ENCODE measurements around the gene DCDC2. TPM values are rescaled to one million over a fixed set of nuclear protein-coding genes. Genes with fewer than 3 reads are reported as not detected.
A peak's percentile ranks its signal among the peaks of the same experiment; 100 is the strongest.

The DCDC2 gene
- total and polyA plus RNA-seq, 7 donors, result under 0.01 to 1.6 (median 0.53) TPM; not detected in 3

DNA sequence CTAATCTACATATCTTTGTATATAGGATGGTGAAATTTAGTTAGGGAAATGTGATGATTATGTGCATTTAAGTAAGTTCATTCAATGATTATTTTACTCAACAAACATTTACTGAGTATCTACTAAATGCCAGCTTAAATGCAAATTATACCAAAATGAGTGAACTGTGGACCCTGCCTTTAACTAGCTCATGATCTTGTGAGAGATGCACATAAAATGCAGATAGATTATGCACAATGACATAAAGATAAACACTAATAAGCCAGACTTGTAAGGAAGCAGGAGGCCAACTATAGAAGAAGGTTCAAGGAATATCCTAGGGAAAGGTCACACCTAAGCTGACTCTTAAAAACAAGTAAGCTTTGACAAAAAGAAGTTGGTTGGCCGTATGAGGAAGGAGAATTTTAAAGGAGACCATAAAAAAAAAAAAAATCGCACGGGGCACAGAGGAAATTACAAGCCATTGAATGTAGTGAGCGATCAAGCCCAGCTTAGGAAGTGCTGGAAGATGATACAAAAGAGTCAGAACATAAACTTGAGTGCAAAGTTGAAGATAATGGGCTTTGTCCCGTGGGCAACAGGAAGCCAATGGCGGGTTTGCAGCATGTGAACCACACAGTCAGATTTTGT, 123.9 kb downstream of the DCDC2 start:
- Histone ChIP-seq H3K27me3 (no peaks in the 10 kb centered on the region), H3K36me3 (no peaks in the 10 kb centered on the region), H3K27ac (no peak overlapping the region), H3K4me3 (no peak overlapping the region), H3K4me1 (peaks cover 0 to 16% (median 2%) of the 10 kb centered on the region in 4 donors), H3K9me3 (no peaks in the 10 kb centered on the region)
- WGBS, 2 donors, result 7 to 29% methylated on average over 6 of the region's 6 CpGs
- intact Hi-C loops (cut with DNase I), result no loop called here
- no peak for TF ChIP-seq POLR2AphosphoS5 (IDR thresholded peaks at IDR 0.05)
- TF ChIP-seq EP300 (IDR thresholded peaks at IDR 0.05), result no peak
- no peak for TF ChIP-seq POLR2A (IDR thresholded peaks at IDR 0.05)
- no peak for DNase-seq

DNA sequence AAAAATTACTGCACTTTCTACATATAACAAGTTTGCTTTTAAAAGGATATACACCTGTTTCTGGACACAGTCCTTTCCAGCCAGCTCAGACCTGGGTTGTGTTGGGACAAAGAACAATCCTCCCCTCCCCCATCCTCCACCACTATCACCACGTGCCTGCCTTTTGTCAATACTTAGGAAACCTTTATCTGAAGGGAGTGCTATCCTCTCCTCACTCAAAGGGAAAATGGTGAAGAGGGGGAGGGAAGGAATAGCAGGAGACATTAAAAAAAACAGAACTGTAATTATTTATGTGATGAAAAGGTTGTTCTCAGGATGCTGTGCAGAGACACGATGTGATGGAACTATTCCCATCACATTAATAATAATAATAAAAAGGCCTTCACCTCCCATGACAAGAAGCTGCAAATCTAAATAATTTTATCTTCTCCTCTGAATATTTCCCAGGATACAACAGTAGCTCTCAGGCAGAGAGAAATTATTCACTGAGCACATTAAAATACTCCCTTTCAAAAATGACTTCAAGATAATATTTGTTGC, 126.4 kb downstream of the DCDC2 start:
- no peak overlapping the region for H3K27ac ChIP-seq
- H3K4me3 ChIP-seq, result no peak overlapping the region
- no peaks in the 10 kb centered on the region for H3K36me3 ChIP-seq
- no peaks in the 10 kb centered on the region for H3K9me3 ChIP-seq
- intact Hi-C loops (cut with DNase I), result no loop called here
- no peaks in the 10 kb centered on the region for H3K27me3 ChIP-seq
- 46 to 61% methylated on average over 2 of the region's 2 CpGs for WGBS, 2 donors
- no peak for TF ChIP-seq POLR2A (IDR thresholded peaks at IDR 0.05)
- peak in 3 of 4 donors; percentile 35 to 82 (median 81) for TF ChIP-seq POLR2AphosphoS5 (IDR thresholded peaks at IDR 0.05)
- TF ChIP-seq, protein P1, sequence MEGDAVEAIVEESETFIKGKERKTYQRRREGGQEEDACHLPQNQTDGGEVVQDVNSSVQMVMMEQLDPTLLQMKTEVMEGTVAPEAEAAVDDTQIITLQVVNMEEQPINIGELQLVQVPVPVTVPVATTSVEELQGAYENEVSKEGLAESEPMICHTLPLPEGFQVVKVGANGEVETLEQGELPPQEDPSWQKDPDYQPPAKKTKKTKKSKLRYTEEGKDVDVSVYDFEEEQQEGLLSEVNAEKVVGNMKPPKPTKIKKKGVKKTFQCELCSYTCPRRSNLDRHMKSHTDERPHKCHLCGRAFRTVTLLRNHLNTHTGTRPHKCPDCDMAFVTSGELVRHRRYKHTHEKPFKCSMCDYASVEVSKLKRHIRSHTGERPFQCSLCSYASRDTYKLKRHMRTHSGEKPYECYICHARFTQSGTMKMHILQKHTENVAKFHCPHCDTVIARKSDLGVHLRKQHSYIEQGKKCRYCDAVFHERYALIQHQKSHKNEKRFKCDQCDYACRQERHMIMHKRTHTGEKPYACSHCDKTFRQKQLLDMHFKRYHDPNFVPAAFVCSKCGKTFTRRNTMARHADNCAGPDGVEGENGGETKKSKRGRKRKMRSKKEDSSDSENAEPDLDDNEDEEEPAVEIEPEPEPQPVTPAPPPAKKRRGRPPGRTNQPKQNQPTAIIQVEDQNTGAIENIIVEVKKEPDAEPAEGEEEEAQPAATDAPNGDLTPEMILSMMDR (IDR thresholded peaks at IDR 0.05), result no peak
- TF ChIP-seq EP300 (IDR thresholded peaks at IDR 0.05), result no peak
- H3K4me1 ChIP-seq, result peaks cover 0 to 22% (median 2%) of the 10 kb centered on the region in 4 donors
- no peak for DNase-seq

DNA sequence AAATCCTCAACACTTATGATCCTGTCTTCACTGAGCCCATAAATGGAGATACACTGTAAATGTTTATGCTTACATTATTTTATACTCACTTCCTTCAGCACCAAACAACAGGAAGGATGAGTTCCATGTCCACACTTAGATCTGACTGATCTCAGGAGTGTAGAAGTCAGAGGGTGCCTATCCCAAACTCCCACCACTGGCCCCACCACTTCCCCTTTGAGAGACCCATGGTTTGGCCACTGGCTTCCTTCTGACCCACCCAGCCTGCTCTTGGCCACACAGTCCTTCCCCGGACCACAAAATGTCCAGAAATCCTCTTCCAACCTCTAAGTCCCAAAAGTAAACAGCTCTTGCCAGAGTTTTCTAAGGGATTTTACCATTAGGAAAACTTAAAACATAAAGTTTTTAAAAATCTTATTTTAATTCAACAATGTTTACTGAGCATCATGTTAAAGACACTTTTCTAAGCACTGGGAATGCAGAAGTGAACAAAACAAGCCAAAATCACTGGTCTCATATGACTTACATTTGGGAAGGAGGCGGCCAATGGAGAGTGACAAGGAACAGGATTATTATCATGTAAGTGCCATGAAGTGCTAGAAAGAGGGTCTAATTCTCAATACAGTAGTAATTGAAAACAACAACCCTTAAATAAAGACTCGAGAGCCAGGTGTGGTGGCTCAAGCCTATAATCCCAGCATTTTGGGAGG, 128.0 kb downstream of the DCDC2 start:
- Histone ChIP-seq H3K27me3 (peaks cover 0 to 4% (median 0%) of the 10 kb centered on the region in 3 donors), H3K4me3 (no peak overlapping the region), H3K9me3 (no peaks in the 10 kb centered on the region), H3K36me3 (no peaks in the 10 kb centered on the region), H3K4me1 (peaks cover 0 to 22% (median 2%) of the 10 kb centered on the region in 4 donors), H3K27ac (no peak overlapping the region)
- TF ChIP-seq POLR2A (IDR thresholded peaks at IDR 0.05), result no peak
- TF ChIP-seq, protein P1 (IDR thresholded peaks at IDR 0.05), result no peak
- 61 to 63% methylated on average over 3 of the region's 3 CpGs for WGBS, 2 donors
- intact Hi-C loops (cut with DNase I), result no loop called here
- no peak for DNase-seq

DNA sequence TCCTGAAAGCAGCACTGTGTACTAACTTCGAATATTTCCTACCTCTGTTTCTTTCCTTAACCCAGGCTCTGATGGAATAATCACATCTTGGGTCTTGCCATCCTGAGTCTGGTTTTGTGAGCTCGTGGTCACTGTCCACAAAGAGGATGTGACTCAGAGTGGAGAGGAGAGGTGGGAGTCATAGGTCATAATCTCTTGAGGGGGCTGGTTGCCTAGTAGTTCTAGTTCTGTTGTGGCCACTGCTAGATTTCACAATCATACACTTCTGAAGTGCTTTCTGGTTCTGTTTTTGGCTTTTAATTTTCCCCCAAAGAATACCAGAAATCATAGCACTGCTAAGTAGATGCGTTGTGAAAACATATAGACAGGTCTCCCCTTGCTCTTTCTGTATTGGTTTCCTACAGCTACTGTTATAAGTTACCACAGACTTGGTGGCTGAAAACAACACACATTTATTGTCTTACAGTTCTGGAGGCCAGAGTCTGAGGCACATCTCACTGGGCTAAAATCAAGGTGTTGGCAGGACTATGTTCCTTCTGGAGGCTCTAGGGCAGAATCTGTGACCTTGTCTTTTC, 129.1 kb downstream of the DCDC2 start:
- H3K36me3 ChIP-seq, result no peaks in the 10 kb centered on the region
- TF ChIP-seq POLR2AphosphoS5 (IDR thresholded peaks at IDR 0.05) (no peak), POLR2A (IDR thresholded peaks at IDR 0.05) (no peak), EP300 (IDR thresholded peaks at IDR 0.05) (no peak)
- TF ChIP-seq, protein P1 (IDR thresholded peaks at IDR 0.05), result no peak
- peaks cover 0 to 4% (median 0%) of the 10 kb centered on the region in 3 donors for H3K27me3 ChIP-seq
- H3K9me3 ChIP-seq, result no peaks in the 10 kb centered on the region
- H3K27ac ChIP-seq, result no peak overlapping the region
- WGBS, 2 donors, result 64 to 77% methylated on average over 3 of the region's 3 CpGs
- peaks cover 0 to 22% (median 2%) of the 10 kb centered on the region in 4 donors for H3K4me1 ChIP-seq
- DNase-seq, result no peak
- no peak overlapping the region for H3K4me3 ChIP-seq
- intact Hi-C loops (cut with DNase I), result no loop called here

- WGBS, 2 donors, result 72 to 80% methylated on average over 2 of the region's 2 CpGs
- Histone ChIP-seq H3K27me3 (peaks cover 0 to 4% (median 0%) of the 10 kb centered on the region in 3 donors), H3K36me3 (no peaks in the 10 kb centered on the region), H3K4me1 (peaks cover 0 to 22% (median 2%) of the 10 kb centered on the region in 4 donors), H3K9me3 (no peaks in the 10 kb centered on the region), H3K27ac (no peak overlapping the region), H3K4me3 (no peak overlapping the region)
- TF ChIP-seq, protein P1 (IDR thresholded peaks at IDR 0.05), result no peak
- no peak for TF ChIP-seq POLR2AphosphoS5 (IDR thresholded peaks at IDR 0.05)
- TF ChIP-seq POLR2A (IDR thresholded peaks at IDR 0.05), result no peak
- TF ChIP-seq EP300 (IDR thresholded peaks at IDR 0.05), result no peak
- DNase-seq, result no peak
- intact Hi-C loops (cut with DNase I), result no loop called here
Observed at GRCh38 chr6:24228123-24228522, 129.7 kb downstream of the DCDC2 start.

All from sigmoid colon (tissue), 7 donors.